HG02623 (cell line): Measurements from ENCODE around the gene ADCY9.
"Not testable (repeated sequence)": the region's sequence is repeated elsewhere in the genome, so short reads cannot be mapped to it uniquely, and the experiment has no call there.

Experiments
- ATAC-seq: cut with Tn5 transposase; IDR thresholded peaks from one replicate; pipeline ENCODE4 v1.9.1; 2021; ENCODE audit warnings: moderate library complexity; ENCODE audit not compliant: unreplicated experiment

ADCY9 gene

GRCh38 chr16:4071686-4072561, 44.3 kb downstream of the ADCY9 start:
- no peak for ATAC-seq

- no peak for ATAC-seq
These were observed 45.3 kb downstream of the ADCY9 start for GRCh38 chr16:4070936-4071335.

- no peak for ATAC-seq
These were observed 48.8 kb downstream of the ADCY9 start for GRCh38 chr16:4067262-4068001.

GRCh38 chr16:4064950-4065352, 51.3 kb downstream of the ADCY9 start:
- no peak for ATAC-seq

GRCh38 chr16:4062212-4062802, 53.9 kb downstream of the ADCY9 start:
- no peak for ATAC-seq

- no peak for ATAC-seq
These were observed 55.4 kb downstream of the ADCY9 start for GRCh38 chr16:4060823-4061222.

- ATAC-seq = no peak
These were observed 56.2 kb downstream of the ADCY9 start for GRCh38 chr16:4060009-4060408.

GRCh38 chr16:4058386-4058785, 57.9 kb downstream of the ADCY9 start:
- ATAC-seq = no peak

GRCh38 chr16:4057439-4057877, 58.8 kb downstream of the ADCY9 start:
- no peak for ATAC-seq

GRCh38 chr16:4056161-4057105, 59.8 kb downstream of the ADCY9 start:
- no peak for ATAC-seq

- no peak for ATAC-seq
These were observed 60.5 kb downstream of the ADCY9 start for GRCh38 chr16:4055748-4056147.

GRCh38 chr16:4053301-4053845, 62.9 kb downstream of the ADCY9 start:
- no peak for ATAC-seq

GRCh38 chr16:4052801-4053293, 63.4 kb downstream of the ADCY9 start:
- ATAC-seq = no peak

GRCh38 chr16:4052096-4052495, 64.1 kb downstream of the ADCY9 start:
- no peak for ATAC-seq

GRCh38 chr16:4051591-4051990, 64.7 kb downstream of the ADCY9 start:
- no peak for ATAC-seq

- no peak for ATAC-seq
These were observed 67.2 kb downstream of the ADCY9 start for GRCh38 chr16:4049031-4049430.

- ATAC-seq = no peak
These were observed 67.8 kb downstream of the ADCY9 start for GRCh38 chr16:4048481-4048880.

GRCh38 chr16:4046221-4046620, 70.0 kb downstream of the ADCY9 start:
- no peak for ATAC-seq

- ATAC-seq = not testable (repeated sequence)
These were observed 70.7 kb downstream of the ADCY9 start for GRCh38 chr16:4045561-4045960.

GRCh38 chr16:4042581-4042980, 73.7 kb downstream of the ADCY9 start:
- ATAC-seq = no peak
